Activated CD4-positive, CD25-positive, alpha-beta regulatory T cell treated with anti-CD3 and anti-CD28 coated beads, Interleukin-2, amount 50 U/mL, for 72 hours (primary cell): ENCODE measurements around the gene PRKN.

Experiments used
- DNase-seq: peaks from one replicate; pipeline ENCODE4 v3.0.0; 2021

PRKN gene

GRCh38 chr6:162364488-162364887 lies 363.1 kb downstream of the PRKN start:
- no peak for DNase-seq

- no peak for DNase-seq
These were observed 363.8 kb downstream of the PRKN start for GRCh38 chr6:162363757-162364156.

GRCh38 chr6:162360901-162361567 lies 366.5 kb downstream of the PRKN start:
- DNase-seq, result no peak

GRCh38 chr6:162358625-162359024 lies 368.9 kb downstream of the PRKN start:
- DNase-seq, result no peak

- no peak for DNase-seq
These were observed 382.5 kb downstream of the PRKN start for GRCh38 chr6:162345051-162345511.

GRCh38 chr6:162344646-162345010 lies 382.9 kb downstream of the PRKN start:
- no peak for DNase-seq

GRCh38 chr6:162343936-162344645 lies 383.5 kb downstream of the PRKN start:
- DNase-seq, result no peak

GRCh38 chr6:162343198-162343935 lies 384.2 kb downstream of the PRKN start:
- DNase-seq, result no peak

- DNase-seq, result no peak
These were observed 390.2 kb downstream of the PRKN start for GRCh38 chr6:162337412-162337811.

GRCh38 chr6:162336359-162336758 lies 391.2 kb downstream of the PRKN start:
- no peak for DNase-seq

- DNase-seq, result no peak
These were observed 395.2 kb downstream of the PRKN start for GRCh38 chr6:162332365-162332764.

GRCh38 chr6:162331911-162332310 lies 395.7 kb downstream of the PRKN start:
- no peak for DNase-seq

- DNase-seq, result no peak
These were observed 401.7 kb downstream of the PRKN start for GRCh38 chr6:162325826-162326225.

GRCh38 chr6:162325051-162325450 lies 402.5 kb downstream of the PRKN start:
- DNase-seq, result no peak

GRCh38 chr6:162315291-162315690 lies 412.3 kb downstream of the PRKN start:
- DNase-seq, result no peak

GRCh38 chr6:162313922-162314660 lies 413.5 kb downstream of the PRKN start:
- DNase-seq, result no peak

- DNase-seq, result no peak
These were observed 419.7 kb downstream of the PRKN start for GRCh38 chr6:162307865-162308264.

- DNase-seq, result no peak
These were observed 420.9 kb downstream of the PRKN start for GRCh38 chr6:162306616-162307015.

GRCh38 chr6:162301128-162301527 lies 426.4 kb downstream of the PRKN start:
- no peak for DNase-seq

- DNase-seq, result no peak
These were observed 433.5 kb downstream of the PRKN start for GRCh38 chr6:162294029-162294428.

GRCh38 chr6:162292915-162293314 lies 434.7 kb downstream of the PRKN start:
- no peak for DNase-seq

GRCh38 chr6:162290846-162291465 lies 436.6 kb downstream of the PRKN start:
- no peak for DNase-seq

- no peak for DNase-seq
These were observed 437.6 kb downstream of the PRKN start for GRCh38 chr6:162289972-162290371.
